ENCODE measurements around the gene C2CD4A. TPM values are rescaled to one million over a fixed set of nuclear protein-coding genes. Genes with fewer than 3 reads are reported as not detected.

Gene C2CD4A
- polyA plus RNA-seq, 1 of the 3 experiments (the other 2 are of a cell fraction): not detected

GRCh38 chr15:62050115-62050514, 16.7 kb upstream of the C2CD4A start:
- H3K79me2 ChIP-seq (ENCODE audit: insufficient read depth): peaks cover 95% of the 10 kb centered on the region
- no peak overlapping the region for H3K27ac ChIP-seq (ENCODE audit: low read depth in 2 of 2, low read length in 1 of 2)
- CTCF ChIA-PET: interaction anchor here (0.6 kb wide), 1 partner anchor 23 kb away, joined by 3 read pairs; no protein-coding TSS in a partner anchor

More at GRCh38 chr15:62050115-62050514, 16.7 kb upstream of the C2CD4A start:
- Histone ChIP-seq H3K4me2 (no peak overlapping the region), H3K4me3 (ENCODE audit: low read depth in 2 of 2, low read length in 1 of 2) (no peak overlapping the region), H3K36me3 (replicated peaks in 1 of 2; ENCODE audit: control insufficient read depth in 1 of 2, insufficient read depth in 2 of 2, low read length in 1 of 2) (no peaks in the 10 kb centered on the region), H3K9me2 (no peaks in the 10 kb centered on the region), H2AFZ (ENCODE audit: low read depth) (no peak overlapping the region), H3K9me3 (no peaks in the 10 kb centered on the region), H3F3A (replicated peaks; ENCODE audit: insufficient read depth) (peaks cover 4% of the 10 kb centered on the region), H4K20me1 (ENCODE audit: insufficient read depth) (peaks cover 54% of the 10 kb centered on the region), H3K27me3 (ENCODE audit: insufficient read depth) (no peaks in the 10 kb centered on the region), H3K9ac (no peak overlapping the region), H3K4me1 (ENCODE audit: control insufficient read depth in 1 of 2, insufficient read depth in 2 of 2, low read depth in 1 of 2, low read length in 1 of 2) (peaks cover 0 to 7% of the 10 kb centered on the region in 2 experiments; a peak in 2 of 4 replicates)
- TF ChIP-seq NFIC (IDR thresholded peaks at IDR 0.05; ENCODE audit: borderline replicate concordance) (no peak), JUND (IDR thresholded peaks at IDR 0.05) (no peak), FOSL2 (IDR thresholded peaks at IDR 0.05; ENCODE audit: borderline replicate concordance, low read depth) (no peak), SMC3 (IDR thresholded peaks at IDR 0.05; ENCODE audit: low read depth, low read length) (no peak), RFX5 (IDR thresholded peaks at IDR 0.05; ENCODE audit: low read length) (no peak), PBX3 (IDR thresholded peaks at IDR 0.05) (no peak), MEF2A (IDR thresholded peaks at IDR 0.05; ENCODE audit: borderline replicate concordance, low read depth) (no peak), USF1 (IDR thresholded peaks at IDR 0.05; ENCODE audit: borderline replicate concordance, low read depth) (no peak), RXRA (IDR thresholded peaks at IDR 0.05; ENCODE audit: borderline replicate concordance, low read depth) (no peak), IRF3 (IDR thresholded peaks at IDR 0.05; ENCODE audit: low read depth, low read length) (no peak), ELF1 (IDR thresholded peaks at IDR 0.05) (no peak), FOXJ3 (CRISPR knock-in tag; IDR thresholded peaks at IDR 0.05) (no peak), CHD2 (IDR thresholded peaks at IDR 0.05; ENCODE audit: low read length, partially characterized antibody) (no peak), TAF1 (IDR thresholded peaks at IDR 0.05; ENCODE audit: borderline replicate concordance, low read depth, low read length) (no peak)
- TF ChIP-seq, protein P1, sequence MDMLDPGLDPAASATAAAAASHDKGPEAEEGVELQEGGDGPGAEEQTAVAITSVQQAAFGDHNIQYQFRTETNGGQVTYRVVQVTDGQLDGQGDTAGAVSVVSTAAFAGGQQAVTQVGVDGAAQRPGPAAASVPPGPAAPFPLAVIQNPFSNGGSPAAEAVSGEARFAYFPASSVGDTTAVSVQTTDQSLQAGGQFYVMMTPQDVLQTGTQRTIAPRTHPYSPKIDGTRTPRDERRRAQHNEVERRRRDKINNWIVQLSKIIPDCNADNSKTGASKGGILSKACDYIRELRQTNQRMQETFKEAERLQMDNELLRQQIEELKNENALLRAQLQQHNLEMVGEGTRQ (IDR thresholded peaks at IDR 0.05; ENCODE audit: borderline replicate concordance, low read depth, low read length): no peak
- TF ChIP-seq, protein P2, sequence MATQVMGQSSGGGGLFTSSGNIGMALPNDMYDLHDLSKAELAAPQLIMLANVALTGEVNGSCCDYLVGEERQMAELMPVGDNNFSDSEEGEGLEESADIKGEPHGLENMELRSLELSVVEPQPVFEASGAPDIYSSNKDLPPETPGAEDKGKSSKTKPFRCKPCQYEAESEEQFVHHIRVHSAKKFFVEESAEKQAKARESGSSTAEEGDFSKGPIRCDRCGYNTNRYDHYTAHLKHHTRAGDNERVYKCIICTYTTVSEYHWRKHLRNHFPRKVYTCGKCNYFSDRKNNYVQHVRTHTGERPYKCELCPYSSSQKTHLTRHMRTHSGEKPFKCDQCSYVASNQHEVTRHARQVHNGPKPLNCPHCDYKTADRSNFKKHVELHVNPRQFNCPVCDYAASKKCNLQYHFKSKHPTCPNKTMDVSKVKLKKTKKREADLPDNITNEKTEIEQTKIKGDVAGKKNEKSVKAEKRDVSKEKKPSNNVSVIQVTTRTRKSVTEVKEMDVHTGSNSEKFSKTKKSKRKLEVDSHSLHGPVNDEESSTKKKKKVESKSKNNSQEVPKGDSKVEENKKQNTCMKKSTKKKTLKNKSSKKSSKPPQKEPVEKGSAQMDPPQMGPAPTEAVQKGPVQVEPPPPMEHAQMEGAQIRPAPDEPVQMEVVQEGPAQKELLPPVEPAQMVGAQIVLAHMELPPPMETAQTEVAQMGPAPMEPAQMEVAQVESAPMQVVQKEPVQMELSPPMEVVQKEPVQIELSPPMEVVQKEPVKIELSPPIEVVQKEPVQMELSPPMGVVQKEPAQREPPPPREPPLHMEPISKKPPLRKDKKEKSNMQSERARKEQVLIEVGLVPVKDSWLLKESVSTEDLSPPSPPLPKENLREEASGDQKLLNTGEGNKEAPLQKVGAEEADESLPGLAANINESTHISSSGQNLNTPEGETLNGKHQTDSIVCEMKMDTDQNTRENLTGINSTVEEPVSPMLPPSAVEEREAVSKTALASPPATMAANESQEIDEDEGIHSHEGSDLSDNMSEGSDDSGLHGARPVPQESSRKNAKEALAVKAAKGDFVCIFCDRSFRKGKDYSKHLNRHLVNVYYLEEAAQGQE (IDR thresholded peaks at IDR 0.05; ENCODE audit: low read depth, low read length): no peak
- TF ChIP-seq, protein P3, sequence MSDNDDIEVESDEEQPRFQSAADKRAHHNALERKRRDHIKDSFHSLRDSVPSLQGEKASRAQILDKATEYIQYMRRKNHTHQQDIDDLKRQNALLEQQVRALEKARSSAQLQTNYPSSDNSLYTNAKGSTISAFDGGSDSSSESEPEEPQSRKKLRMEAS (IDR thresholded peaks at IDR 0.05; ENCODE audit: low read depth): no peak
- TF ChIP-seq, protein P4, sequence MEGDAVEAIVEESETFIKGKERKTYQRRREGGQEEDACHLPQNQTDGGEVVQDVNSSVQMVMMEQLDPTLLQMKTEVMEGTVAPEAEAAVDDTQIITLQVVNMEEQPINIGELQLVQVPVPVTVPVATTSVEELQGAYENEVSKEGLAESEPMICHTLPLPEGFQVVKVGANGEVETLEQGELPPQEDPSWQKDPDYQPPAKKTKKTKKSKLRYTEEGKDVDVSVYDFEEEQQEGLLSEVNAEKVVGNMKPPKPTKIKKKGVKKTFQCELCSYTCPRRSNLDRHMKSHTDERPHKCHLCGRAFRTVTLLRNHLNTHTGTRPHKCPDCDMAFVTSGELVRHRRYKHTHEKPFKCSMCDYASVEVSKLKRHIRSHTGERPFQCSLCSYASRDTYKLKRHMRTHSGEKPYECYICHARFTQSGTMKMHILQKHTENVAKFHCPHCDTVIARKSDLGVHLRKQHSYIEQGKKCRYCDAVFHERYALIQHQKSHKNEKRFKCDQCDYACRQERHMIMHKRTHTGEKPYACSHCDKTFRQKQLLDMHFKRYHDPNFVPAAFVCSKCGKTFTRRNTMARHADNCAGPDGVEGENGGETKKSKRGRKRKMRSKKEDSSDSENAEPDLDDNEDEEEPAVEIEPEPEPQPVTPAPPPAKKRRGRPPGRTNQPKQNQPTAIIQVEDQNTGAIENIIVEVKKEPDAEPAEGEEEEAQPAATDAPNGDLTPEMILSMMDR (IDR thresholded peaks at IDR 0.05): no peak
- no peak for DNase-seq
- 100% methylated on average over 1 of the region's 1 CpG for WGBS (ENCODE audit: low lambda C conversion rate)
- POLR2A ChIA-PET: no interaction called here

Measured in SK-N-SH (cell line).